Measurements from ENCODE around the gene DIPK1B.
"Not testable (repeated sequence)": the region's sequence is repeated elsewhere in the genome, so short reads cannot be mapped to it uniquely, and the experiment has no call there.

DIPK1B gene

GRCh38 chr9:136700304-136700703, 12.1 kb upstream of the DIPK1B start:
- DNase-seq = no peak

DNA sequence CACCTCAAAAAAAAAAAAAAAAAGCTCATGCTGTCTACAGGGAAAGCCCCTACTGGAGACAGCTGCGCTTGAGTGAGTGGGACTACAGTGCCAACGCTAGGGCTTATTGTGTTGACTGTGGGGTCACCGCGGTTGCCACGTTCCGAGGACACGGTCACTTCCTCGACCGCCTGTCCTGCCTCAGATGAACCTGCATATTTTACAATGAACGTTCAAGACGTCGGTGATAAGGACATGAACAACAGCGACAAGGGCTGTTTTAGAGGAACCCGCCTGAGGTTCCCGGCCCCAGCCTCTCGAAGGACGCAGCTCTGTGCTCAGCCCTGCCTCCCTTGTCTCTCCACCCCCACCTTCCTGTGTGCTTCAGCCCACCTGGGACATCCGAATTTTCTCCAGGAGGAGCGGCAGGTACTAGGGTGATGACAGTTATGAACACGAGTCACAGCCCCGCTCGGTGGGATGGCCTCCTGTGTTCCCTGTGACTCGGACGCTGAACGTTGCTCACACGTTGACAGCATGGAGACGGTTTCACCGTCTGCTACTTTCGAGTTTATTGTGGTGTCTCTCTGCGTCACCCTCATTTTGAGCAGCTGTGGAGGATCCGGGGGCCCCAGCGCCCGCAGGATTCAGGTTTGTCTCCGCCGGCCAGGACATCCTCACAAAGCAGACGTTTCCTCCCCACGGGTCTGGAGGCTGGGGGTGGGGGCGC, 11.3 kb upstream of the DIPK1B start:
- DNase-seq = no peak

DNA sequence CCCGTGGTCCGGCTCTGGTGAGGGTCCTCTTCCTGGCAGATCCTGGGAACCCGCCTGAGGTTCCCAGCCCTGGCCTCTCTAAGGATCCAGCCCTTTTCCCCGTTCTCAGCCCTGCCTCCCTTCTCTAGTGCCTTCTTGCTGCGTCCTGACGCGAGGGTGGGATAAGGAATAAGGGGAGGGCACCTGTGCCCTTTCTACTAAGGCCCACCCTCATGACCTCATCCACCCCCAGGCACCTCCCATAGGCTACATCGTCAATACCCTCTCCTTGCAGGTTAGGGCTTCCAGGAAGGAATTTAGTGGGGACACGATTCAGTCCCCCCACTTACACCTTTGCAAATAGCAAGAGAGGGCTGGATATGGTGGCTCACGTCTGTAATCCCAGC, 10.7 kb upstream of the DIPK1B start:
- DNase-seq = no peak

DNA sequence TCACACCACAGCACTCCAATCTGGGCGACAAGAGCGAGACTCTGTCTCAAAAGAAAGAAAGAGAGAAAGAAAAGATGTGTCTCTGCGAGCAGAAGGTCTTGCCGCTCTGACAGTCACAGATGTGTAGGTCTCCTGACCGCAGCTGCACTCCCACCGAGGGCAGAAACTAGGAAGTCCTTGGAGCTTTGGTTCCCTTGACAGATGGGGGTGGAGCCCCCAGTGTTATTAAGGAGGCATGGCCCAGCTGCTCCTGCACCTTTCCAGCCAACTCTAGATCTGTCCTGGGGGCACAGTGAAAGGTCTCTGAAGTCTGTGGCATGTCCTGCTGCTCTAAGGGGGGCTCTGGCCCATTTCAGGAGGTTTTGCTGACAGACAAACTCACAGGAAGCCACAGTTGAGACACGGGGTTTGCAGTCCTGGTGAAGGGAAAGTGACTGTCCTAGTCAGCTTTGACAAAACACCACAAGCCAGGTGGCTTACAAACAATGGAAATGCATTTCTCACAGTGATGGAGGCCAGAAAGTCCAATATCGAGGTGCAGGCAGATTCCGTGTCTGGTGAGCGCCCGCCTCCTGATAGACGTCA, 9.0 kb upstream of the DIPK1B start:
- no peak for DNase-seq

GRCh38 chr9:136704741-136705140, 7.6 kb upstream of the DIPK1B start:
- DNase-seq = not testable (repeated sequence)

DNA sequence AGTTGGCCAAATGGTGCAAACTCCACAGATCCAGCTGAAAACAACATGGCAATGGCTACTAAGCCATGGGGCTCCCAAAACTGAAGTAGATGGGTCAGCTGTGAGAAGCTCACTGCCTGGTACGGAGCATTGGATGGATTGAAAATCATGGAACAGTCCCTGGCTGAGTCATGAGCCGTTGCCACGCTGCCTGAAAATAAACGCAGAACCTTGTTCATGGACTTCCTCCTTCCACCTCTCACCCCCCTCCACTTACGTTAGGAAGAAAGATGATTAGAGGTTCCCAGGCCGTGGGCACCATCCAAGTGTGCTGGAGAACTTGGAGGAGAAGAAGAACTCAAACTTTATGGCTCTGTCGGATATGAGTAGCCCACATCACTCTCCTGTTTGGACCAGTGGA, 6.8 kb upstream of the DIPK1B start:
- DNase-seq = no peak

DNA sequence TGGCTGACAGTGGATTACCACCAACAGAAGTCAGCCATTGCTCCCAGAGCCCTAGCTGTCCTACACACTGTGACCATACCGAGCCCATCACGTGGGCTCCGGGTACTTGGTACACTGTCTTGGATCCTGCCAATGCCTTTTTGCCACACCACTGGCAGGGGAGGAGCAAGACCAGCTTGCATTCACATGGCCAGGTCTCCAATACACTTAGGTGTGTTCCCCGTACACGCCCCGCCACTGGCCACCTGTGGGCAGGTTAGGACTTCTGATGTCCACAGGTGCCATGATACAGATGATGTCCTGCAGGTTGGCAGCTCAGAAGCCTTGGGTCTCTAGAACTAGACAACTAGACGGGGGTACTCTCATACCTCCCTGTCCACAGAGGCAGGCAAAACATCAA, 5.4 kb upstream of the DIPK1B start:
- DNase-seq = no peak

DNA sequence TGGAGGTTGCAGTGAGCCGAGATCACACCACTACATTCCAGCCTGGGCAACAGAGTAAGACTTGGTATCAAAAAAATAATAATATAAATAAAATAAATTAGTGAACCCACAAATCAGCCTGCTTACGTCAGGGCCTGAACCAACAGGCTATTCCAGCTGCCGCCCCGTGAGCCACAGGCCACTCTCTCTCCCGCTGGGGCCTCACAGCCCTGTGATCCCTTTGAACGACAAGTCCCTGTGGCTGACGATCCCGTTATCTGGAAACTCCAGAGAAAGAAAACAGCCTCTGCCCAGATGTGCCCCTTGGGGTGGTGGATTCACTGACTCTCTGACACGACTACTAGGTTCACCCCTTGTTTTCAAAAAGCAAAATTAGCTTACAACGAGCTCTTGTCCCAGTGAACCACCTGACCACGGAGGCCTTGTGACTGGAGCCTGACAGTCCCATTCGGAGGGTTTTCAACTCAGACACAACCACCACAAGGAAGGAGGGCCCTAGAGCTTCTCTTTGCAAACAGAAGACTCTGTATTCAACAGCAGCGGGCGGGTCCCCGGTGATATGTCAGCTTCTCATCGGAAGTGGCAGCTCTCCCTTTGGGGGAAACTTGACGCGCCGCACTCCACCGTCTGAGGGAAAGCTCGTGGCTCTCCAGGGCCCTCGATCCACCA, 4.4 kb upstream of the DIPK1B start:
- DNase-seq = no peak

DNA sequence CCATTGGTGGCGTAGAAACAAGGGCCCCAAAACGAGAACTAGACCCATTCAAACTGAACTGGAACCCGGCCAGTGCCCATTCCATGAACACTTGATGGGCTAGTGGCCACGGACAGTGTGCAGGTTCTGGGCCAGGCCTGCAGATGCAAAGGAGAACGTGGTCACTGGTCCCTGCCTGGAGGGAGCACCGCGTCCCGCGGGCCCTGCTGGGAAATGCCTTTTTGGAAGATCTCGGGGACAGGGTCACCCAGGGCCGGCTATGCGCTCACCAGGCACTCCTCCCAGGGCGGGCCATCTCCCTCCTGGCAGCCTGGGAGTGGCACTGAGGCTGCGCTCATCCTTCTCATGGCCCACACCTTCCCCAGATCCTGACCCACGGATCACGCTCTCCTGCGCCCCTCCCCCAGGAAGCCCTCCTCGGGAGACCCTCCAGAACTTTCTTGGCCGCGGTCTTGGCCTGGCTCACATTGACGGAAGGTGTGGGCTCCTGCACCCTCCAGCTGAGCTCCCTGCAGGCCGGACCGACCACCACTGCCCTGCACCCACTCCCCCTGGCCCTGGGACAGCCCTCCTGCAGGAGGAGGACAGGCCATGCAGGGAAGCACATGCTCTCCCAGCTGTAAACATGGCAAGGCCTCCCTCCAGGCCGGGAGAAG, 2.8 kb upstream of the DIPK1B start:
- DNase-seq = no peak

DNA sequence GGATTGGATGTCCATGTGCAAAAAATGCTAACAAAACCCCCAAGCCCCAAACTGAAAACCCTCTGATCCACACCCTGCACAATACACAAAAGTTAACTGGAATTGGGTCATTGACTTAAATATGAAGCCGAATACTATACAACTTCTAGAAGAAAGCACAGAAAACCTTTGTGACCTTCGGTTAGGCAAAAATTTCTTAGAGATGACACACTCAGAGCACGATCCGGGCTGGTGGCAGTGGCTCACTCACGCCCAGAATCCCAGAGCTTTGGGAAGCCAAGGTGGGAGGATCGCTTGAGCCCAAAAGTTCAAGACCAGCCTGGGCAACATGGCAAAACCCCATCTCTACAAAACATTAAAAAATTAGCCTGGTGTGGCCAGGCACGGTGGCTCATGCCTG, 1.8 kb upstream of the DIPK1B start:
- DNase-seq = no peak

DNA sequence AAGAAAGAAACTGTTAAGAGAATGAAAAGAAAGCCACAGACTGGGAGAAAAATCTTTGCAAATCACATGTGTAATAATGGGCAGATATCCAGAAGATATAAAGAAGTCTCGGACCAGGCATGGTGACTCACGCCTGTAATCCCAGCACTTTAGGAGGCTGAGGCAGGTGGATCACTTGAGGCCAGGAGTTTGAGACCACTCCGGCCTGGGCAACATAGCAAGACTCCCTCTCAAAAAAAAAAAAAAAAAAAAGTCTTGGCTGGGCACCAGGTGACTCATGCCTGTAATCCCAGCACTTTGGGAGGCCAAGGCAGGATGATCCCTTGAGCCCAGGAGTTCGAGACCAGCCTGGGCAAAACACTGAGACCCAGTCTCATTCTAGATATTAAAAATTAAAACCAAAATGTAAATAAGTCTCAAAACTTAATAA, 1.1 kb upstream of the DIPK1B start:
- DNase-seq = not testable (repeated sequence)

DNA sequence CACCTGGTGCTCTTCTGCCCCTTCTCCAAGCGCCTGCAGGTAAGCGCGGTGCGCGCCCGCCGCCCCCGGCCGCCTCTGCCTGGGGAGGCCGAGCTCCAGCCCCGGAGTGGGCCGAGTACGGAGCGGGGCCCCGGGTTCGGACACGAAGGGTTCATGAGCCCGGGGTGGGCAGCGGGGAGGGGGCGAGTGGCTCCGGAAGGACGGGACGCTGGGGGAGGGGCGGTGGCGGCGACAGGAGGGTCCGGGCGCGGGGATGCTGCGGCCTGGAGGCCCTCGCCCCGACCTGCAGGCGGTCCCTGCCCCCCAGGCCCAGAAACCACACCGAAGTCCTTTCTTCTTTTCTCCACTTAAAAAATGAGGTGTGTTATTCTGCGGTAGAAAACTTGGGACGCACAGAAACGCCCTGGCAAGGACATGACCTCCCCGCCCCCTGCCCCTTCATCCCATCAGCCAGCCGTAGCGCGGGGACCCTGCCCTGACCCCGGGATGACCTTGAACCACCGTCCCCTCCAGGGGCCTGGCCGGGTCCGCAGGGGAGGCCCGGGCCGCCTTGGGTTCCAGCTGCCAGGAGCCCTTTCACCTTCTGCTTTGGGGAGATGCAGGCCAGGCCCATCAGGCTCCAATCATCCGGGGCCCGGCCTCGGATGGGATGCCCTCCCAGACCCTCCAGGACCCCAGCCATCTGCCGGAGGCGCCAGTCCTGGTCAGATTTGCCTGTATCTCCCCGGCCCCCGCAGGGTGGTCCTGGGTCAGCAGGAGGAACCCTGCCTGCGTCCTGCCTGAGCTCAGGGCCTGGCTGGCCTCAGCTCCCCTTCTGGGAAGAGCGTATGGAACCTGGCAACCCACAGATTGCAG, 545 bp downstream of the DIPK1B start:
- DNase-seq = no peak

DNA sequence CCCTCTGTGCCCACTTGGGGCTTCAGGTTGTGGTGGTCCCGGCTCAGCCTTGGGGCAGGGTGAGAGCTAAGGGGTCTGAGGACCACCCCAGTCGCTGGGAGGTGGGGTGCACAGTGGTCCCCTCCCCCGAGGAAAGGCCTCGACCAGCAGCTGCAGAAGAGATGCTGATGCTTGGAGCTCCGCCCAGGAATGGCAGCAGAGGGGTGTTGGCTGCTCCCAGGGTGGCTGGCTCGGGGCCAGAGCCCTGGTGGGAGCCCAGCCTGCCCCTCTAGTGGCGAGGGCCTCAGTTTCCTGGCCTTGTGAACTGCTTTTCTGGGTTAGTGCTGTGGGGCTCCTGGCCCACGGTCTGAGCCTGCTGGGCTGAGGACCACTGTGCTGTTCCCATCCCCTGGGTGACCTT, 1.2 kb downstream of the DIPK1B start:
- no peak for DNase-seq

- DNase-seq = no peak
Observed at GRCh38 chr9:136714096-136714892, 1.9 kb downstream of the DIPK1B start.

- no peak for DNase-seq
Observed at GRCh38 chr9:136714893-136715274, 2.5 kb downstream of the DIPK1B start.

DNA sequence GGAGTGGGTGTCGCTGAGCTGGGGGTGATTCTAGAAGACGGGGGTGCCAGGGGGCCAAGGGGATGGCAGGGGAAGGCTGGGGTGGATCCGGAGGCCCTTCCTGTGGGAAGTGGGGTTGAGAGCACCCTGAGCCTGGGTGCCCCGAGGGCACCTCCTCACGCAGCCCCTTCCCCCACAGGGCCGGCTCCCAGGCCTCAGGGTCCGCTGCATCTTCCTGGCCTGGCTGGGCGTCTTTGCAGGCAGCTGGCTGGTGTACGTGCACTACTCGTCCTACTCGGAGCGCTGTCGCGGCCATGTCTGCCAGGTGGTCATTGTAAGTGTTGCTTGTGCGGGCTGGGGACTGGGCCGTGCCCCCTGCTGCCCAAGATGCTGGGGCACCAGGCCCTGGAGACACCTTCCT, 5.0 kb downstream of the DIPK1B start:
- DNase-seq = no peak

DNA sequence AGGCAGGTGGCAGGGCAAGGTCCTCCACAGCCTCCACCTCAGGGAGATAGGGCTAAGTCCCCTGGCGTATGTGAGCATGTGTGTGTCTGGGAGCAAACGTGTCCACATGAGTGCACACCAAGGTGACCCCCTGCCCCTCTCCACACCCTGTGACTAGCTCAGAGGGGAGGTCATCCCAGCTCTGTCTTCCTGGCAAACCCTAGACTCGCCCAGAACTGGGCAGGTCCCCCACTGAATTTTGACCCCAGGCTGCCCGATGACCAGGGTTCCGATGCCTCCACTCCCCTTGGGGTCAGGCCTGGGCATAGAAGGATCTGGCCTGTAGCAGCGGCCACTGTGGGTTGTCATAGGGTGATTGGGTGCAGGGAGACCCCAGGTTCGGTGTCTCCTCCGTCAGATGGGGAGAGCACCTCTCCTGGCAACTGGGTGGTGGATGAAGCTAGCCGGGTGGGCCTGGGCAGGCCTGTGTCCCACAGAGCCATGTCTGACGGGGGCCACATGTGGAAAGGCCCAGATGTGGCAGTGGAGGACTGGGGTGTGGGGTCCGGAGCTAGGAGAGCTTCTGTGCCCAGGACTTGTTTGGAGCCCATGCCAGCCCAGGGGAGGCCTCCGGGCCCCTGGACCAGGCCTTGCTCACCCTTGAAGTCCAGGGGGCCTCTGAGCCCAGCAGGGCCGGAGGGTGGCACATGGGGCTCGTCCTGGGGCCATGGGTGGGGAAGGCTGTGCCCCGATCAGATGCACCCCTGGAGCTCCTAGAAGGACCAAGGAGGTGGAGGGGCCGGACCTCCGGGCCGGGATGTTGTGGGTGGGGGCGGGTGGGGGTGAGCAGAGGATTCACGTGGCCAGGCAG, 6.2 kb downstream of the DIPK1B start:
- no peak for DNase-seq

DNA sequence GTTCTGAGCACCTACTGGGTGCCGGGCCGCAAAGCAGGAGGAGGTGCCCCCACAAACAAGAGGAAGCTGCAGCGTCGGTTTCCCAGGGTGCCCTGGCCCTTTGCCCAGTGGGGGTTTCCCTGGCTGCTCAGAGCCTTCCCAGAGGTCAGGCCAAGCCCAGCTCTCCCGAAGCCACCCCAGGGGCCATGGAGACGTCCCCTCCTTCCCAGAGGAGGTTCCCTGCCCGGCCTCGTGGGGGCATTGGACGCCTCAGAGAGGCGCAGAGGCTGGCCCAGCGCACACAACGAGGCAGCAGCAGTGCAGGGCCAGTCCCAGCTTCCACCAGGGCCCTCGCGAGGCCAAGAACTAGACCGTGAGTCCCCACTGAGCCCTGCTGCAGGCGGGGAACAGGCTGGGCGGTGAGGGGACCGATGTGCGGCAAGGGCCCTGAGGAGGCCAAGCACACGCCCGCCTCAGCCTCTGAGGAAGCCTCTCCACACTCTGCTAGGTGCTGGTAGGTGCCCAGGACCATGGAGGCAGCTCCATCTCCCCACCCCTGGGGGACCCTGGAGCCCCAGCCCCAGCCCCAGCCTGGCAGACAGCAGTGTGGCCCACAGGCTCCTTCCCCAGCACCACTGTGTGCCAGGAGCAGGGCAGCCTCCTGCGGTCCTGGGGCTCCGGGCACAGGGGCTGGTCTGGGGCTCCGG, 7.0 kb downstream of the DIPK1B start:
- DNase-seq = no peak

- no peak for DNase-seq
Observed at GRCh38 chr9:136720251-136720897, 8.0 kb downstream of the DIPK1B start.

- no peak for DNase-seq
Observed at GRCh38 chr9:136720898-136721338, 8.5 kb downstream of the DIPK1B start.

Data from activated CD4-positive, alpha-beta T cell treated with anti-CD3 and anti-CD28 coated beads for 1 hour (primary cell).